Activated CD8-positive, alpha-beta memory T cell treated with anti-CD3 and anti-CD28 coated beads for 1 hour (primary cell): ENCODE data around the gene CAPN2.
"Not testable (repeated sequence)": the region's sequence is repeated elsewhere in the genome, so short reads cannot be mapped to it uniquely, and the experiment has no call there.

ENCODE experiments used
- DNase-seq, 2 donors: peaks; one replicate each; pipeline ENCODE4 v3.0.0-alpha.2; 2020; ENCODE audit warnings: low read depth in 1 of 2; ENCODE audit errors: extremely low read depth in 1 of 2

The CAPN2 gene

DNA sequence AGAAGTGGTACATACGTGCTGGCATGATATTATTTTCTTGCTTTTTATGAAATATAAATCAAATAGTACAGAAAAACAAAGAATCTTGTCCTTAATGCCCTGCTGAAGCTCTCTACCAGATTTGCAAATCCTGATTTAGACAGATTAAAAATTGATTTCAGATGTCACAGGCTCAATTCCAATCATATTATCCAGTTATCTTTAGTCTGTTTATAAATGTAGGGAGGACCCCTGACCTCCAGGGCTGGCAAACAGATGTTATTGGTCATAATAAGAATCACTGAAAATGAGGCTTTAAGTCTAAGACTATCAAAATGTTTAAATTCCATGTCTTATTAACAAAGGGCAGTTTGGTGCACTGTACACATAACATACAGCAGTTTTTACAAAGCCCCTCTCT, 71.3 kb downstream of the CAPN2 start:
- no peak for DNase-seq

DNA sequence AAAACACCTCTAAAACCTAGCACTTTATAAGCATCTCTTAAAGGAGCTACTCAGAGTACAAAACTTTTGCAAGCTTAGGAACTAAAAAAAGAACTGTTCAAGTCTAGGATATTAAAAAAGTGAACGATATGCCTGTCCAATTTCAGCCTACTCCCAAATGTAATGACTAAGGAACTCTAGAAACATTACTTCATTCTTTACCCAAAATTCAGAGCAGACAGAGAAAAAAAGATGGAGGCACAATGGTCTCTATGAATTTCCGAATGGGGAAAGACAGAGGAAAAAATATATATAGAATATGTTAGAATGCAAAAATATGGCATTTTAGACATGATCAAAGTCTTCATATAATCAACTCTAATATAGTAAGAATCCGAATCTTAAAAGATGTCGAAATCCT, 72.2 kb downstream of the CAPN2 start:
- DNase-seq = no peak

DNA sequence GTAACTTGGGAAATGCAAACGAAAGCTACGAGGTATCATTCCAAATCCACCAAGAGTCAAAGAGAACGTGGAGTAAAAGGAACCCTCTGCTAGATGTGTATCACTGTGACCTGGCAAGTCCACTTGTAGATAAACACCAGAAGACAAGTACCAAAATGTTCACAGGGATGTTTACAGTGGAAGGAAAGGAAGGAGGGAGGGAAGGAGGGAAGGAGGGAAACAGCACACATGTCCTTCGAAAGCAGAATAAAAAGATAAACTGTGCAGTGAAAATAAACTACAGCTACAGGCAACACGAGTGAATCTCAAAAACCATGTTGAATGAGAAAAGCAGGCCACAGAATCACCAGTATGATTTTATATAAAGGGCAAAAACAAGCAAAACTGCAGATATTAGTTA, 73.5 kb downstream of the CAPN2 start:
- DNase-seq = no peak

DNA sequence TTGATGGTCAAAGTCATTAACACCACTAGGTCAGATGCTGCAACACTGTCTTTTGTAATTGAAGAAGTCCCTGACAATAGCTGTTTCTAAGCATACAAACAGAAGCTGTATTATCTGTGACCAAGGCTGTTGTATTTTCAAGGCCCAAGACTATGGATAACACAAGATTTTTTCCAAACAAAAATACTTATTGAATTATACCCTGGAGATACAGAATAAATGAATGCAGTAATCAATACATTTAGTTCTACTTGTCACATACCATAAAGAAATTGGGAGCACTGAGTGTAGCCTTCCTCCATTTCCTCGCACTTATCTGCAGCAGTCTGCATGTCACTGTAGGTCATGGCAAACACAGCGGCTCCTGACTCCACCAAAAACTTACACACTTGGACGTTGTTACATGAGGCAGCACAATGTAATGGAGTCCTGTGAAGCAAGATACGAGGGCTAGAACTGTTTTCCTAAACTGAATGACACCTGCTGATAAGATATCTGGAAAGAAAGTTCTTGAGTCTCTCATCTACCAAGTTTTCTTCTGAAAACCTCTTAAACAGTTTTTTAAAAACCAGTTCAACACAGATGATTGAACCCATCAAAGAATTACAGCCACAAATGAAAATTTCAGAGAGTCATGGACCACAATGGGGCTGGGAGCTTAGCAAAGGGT, 76.5 kb downstream of the CAPN2 start:
- DNase-seq = no peak

DNA sequence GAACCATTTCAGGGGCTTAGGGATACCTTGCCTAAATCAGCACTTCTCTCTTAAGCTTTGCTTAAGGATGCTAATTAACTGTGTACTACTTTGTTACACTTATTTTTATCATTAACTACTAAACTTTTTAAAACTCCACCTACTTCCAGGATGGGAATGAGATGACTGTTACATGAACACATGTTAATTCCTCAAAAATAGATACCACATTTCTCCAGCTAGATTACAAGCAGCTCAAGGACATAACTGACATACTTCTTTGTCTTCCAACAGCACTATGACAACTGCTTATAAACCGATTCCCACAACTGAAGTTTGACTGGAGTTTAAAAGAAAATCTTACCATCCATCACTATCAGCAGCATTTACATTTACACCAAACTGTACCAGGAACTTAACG, 79.7 kb downstream of the CAPN2 start:
- no peak for DNase-seq

DNA sequence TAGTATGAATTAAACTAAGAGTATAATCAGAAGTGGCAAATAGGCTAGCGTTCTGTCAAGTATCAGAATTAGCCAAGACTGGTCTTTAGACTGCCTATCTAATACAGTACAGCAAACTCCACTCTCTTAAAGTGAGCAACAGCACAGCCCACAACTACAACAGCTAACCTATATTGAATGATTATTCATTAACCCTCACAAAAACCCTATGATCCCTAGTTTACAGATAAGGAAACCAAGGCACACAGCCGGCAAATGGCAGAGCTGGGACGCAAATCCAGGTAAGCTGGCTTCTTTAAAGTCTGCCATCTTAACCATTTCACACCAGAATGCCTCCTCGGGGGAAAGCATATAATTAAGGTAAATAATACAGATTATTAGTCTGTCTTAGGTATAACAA, 81.4 kb downstream of the CAPN2 start:
- no peak for DNase-seq

DNA sequence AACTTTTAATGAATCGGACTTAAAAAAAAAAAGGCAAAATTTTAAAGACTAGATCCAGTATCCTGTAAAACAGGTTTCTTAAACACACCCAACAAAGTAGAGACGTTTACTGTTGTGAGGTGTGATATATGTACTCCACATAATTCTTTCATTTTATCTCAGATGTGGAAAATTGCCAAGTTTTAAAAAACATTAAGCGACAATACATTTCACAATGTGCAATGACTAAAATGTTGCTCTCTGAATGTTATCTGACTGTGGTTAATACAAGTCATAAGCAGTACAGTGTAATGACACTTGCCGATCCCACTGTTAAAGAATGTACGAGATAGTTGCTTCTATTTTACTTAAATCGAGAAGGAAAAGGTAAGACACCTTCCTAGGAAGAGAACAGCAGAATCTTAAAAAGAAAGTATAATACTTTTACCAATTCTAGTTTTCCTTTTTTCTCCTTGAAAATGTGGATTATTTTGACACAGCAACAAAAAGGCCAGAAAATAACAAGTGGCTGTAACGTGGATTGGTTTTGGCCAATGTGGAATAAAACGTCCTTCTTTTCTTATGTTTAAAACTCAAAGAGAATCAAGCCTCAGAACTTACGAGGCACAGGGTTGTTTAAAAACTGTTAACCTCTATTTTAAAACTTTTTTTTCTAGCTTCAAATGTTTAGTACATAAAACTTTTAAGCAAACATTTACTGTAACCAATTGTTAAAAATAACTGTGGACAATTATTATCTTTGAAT, 82.0 kb downstream of the CAPN2 start:
- DNase-seq = no peak

DNA sequence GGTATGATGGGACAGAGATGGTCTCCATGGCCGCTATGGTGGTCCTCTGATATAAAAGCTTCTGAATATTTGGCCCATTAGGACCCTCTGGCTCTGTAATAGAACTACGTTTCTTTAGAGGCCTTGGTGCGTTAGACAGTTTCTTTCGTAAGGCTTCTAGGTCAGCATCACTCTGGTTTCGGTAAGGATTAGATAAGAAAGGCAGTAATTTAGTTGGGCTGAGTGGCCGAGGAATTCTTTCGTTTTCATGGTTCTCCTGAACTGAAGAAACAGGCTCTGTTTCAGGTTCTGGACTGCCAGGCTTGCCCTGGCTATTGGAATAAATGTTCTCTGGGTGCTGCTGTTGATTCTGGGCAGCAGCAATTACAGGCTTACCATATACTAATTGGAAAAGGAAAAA, 83.9 kb downstream of the CAPN2 start:
- DNase-seq = no peak

DNA sequence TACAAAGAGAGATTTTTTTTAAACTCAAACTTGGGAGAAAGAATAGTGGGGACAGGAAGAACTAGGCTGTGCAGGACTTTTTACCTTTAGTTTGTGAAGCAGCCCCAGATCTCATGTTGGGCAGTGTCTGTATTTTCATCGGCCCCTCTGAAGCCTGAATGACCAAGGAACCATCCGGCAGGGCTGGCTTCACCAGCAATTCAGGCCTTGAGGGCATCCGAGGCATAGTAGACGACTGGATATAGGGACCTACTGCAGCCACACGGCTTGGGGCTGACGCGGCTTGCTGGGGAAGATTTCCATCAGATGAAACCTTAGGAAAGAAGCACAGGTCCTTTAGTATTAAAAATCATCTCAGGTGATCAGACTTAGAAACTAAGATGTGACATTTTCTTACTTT, 89.7 kb downstream of the CAPN2 start:
- DNase-seq = no peak

DNA sequence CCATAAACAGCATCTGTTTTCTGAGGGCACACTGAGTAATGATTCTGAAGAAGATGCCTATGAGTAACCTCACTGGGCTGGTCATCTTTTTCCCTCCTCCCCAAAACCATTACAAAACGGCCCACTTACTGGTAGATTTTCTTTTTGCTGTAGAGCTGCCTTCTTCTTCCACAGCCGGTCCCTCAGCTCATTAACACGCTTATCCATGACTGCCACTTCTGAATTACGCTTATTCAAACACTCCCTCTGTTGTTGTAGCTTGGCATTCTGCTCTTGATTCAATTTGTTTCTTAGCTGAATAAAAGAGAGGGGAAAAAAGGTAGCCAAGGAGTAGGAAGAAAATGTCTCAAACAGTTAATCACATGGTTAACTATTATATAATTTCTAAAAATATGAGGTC, 90.3 kb downstream of the CAPN2 start:
- no peak for DNase-seq

DNA sequence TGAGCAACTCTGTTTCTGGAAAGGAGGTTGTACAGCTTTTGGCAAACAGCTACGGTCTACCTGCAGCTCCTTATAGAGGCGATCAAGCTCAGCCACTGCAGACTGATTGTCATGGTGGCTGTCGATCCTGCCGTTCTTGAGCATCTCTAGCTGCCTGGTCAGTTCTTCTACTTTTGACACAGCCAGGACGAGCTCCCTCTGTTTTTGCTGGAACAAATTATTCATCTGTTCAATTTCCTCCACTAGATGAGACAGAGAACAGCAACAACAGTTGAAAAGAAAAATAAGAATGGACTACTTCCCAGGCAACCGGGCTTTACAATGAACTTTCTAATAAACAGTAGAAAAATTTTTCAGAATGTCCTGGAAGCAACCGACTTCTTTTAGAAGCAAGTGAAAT, 90.9 kb downstream of the CAPN2 start:
- no peak for DNase-seq

DNA sequence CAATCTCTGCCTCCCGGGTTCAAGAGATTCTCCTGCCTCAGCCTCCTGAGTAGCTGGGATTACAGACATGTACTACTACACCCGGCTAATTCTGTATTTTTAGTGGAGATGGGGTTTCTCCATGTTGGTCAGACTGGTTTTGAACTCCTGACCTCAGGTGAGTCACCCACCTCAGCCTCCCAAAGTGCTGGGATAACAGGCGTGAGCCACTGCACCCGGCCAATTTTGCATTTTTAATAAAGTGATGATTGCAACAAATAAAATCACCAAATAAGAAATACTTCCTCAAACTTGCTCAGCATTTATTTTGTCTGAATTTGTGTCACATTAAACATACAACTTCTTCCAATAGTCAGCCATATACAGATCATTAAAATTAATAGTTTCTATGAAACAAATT, 97.6 kb downstream of the CAPN2 start:
- not testable (repeated sequence) for DNase-seq

DNA sequence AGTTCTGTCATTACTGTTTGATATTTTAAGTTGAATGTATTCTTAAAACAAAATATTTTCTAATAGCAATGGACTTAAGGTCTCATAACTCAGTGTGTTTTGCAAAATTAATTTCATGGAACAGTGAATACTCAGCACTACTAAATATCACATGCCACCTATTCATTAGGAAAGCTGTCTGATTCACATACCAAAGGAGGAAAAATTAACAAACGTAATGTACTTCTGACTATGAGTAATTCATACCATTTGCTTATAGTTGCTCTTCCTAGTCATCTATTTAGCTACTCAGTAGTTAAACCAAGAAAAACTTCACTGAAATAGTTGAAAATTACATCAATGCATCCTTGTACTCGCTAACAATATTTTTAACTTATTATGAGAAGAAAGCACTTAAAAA, 98.2 kb downstream of the CAPN2 start:
- DNase-seq = no peak

DNA sequence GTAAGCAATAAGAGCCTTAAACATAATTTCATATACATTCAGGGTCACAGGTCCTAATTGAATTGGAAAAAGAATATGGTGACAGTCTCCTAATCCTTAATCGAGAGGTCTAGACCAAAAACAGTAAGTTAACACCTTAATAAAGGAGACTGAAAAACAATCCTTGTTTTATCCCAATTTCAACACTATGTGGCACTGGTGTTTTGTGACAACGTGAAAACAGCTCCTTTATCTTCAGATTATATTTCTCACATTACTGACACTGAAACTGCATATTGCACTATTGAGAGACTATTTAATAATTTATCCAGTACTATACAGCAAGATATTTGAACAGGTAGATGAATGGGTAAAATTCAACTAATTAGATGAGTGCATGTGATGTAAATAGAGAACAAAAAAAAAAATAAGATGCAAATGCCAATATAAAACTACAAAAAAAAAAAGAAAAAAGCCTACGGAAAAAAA, 99.3 kb downstream of the CAPN2 start:
- DNase-seq = no peak

DNA sequence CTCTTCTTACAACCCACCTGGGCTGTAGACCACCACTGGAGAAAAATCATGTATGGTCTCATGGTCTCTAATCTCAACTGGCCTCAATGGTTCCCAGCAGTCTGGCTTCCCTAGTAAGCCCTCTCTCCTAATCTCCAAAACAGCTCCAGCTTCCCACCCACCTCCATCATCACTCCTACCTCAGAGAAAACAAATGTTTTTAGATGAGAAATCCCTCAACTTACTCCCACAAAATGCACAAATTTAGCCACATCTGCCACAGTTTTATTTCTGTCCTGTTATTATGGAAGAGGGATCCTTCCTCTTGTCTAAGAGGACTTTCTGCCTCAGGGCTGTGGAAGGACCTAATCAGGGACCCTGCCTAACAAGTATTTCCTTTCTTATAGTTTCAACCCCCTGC, 101.3 kb downstream of the CAPN2 start:
- DNase-seq = no peak

DNA sequence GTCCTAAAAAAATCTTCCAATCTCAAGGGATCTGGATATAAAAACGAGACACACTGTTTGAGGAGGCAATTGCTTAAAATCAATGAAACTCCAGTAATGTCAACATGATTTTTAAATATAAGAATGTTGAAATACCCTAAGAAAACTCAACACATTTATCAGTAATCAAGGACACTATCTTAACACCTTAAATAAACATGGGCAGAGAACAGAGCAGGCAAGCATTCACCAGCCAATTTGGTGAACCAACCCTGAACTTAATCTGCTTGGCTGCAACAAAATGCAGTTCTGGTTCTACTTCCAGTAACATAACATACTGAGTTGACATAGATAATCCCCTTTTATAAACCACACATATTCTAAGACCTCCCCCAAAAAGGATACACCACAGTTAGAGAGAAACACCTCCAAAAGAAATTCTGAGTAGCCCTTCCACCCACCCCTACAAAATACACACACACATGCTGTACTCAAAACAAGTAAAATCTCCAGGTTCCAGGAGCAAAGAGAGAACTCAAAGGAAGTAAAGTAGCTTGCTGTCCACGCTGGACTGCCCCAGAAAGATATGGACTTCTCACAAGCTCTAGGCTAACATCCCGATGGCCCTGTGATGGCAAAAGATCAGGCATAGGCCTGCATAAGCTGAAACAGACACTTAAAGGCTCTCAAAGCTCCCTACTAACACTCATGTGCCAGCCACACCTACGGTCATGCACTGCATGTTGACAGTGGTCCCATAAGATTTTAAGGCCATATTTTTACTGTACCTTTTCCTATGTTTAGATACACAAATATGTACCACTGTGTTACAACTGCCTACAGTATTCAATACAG, 102.9 kb downstream of the CAPN2 start:
- DNase-seq = no peak

DNA sequence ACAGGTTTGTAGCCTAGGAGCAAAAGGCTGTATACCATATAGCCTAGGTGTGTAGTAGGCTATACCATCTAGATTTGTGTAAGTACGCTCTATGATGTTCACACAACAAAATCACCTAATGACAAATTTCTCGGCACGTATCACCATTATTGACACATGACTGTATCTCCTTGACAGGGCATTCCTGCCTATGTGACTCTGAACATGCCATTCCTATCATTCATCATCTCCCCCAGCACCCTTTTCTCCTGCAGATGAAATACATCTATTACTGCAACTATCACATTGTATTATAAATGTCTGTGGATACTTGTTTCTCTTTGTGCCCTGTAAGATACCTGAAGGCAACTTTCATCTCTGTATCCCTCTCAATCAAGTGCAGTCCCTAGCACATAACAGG, 103.5 kb downstream of the CAPN2 start:
- no peak for DNase-seq

DNA sequence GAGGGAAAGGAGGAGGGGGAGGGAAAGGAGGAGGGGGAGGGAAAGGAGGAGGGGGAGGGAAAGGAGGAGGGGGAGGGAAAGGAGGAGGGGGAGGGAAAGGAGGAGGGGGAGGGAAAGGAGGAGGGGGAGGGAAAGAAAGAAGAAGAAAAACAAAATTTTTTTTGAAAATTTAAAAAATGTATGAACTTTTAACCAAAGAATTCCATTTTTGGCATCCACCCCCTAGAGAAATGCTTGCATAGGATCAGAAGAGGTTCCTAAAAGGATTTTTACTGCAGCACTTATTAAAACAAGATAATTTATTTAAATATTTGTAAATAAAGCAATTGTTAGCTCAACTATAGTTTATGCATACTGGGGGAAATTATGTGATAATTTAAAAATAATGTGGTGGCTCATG, 104.9 kb downstream of the CAPN2 start:
- not testable (repeated sequence) for DNase-seq

DNA sequence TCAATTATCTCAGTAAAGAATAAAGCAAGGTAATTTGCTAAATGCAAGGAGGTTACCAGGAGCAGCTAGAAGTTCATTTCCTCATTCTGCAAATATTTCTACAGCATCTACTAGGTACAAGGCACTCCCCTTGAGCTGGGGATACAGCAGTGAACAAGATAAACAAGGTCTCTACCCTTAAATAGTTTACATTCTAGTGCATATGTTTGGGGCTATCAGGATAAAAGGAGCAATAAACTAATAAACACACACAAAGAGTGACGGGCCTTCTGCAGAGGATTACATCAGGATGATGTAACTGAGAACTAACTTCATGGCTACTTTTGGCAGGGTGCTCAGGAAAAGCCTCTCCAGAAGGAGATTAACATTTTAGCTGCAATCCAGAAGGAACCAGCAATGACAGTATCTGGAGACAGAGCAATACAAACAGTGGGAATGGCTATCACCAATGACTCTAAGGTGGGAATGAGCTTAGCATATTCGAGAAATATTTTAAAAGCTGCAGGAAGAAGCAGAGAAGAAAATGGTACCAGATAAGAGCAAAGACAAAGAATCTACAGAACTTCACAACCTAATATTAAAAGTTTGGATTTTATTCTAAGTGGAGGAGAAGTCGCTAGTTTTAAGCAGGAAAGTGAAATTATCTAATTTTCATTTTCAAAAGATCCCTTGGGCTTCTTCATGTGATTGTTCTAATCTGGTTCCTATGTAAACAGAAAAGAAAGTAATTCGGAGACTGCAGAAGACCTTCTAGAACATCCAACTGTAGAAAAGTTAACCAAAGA, 107.6 kb downstream of the CAPN2 start:
- no peak for DNase-seq

DNA sequence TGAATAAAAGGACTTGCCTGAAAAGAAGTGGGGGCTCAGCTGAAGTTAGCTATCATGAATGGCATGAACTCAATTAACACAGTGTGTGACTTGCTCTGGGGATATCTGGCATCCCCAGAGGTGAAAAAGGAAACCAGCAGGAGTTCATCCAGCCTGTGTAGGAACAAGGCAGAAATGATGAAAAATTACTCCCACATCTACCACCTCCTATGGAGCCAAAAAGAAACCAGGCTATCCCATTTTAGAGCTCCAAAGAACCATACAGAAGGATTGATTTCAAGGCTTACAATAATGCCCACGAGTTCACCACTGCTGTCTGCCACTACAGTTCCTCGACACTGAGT, 108.1 kb downstream of the CAPN2 start:
- no peak for DNase-seq

DNA sequence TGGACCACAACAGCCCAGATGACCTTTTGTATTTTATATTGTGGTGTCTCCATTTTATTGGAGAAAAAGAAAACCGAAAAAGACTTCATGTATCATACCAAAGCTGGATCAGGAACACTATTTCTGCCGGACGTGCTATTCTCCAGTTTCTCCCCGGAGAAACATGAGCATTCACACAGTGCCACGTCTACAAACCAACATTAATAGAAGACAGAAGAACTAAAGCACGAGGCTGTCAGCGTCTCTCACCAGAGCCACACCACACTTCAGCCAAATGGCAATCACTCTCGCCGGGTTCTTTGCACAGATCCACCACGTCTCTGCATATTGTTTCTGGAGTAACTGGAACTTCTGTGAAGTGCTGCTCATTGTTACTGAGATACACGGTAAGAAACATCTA, 108.6 kb downstream of the CAPN2 start:
- no peak for DNase-seq
